Gastrocnemius medialis (tissue), 4 donors: ENCODE data around the gene EYS.

ENCODE experiments used
- CTCF ChIP-seq, 5 experiments: fragments of 450-650 bp in 3 of 5; fragments of 200-600 bp in 2 of 5; sonication (generic) in 2 of 5; IDR thresholded peaks in 4 of 5; conservative IDR thresholded peaks in 1 of 5; 1 replicate in 4 of 5; 2 replicates in 1 of 5; pipeline ENCODE4 v1.5.1; 2016 to 2019; ENCODE audit warnings: antibody characterized with exemption in 5 of 5, mild to moderate bottlenecking in 3 of 5, moderate library complexity in 3 of 5
- POLR2A ChIP-seq, 2 donors: fragments of 450-650 bp; IDR thresholded peaks; one replicate each; pipeline ENCODE4 v1.6.1; 2017; ENCODE audit warnings: antibody characterized with exemption in 2 of 2, mild to moderate bottlenecking in 2 of 2, moderate library complexity in 2 of 2

- TF ChIP-seq CTCF (IDR thresholded peaks at IDR 0.05 in 4 of 5, conservative IDR thresholded peaks at IDR 0.05 in 1 of 5), result no peak
- TF ChIP-seq POLR2A (IDR thresholded peaks at IDR 0.05), result no peak
These were observed 781.0 kb downstream of the EYS start for GRCh38 chr6:64926051-64926450.
